ENCODE measurements around the gene GALNT9. TPM values are rescaled to one million over a fixed set of nuclear protein-coding genes. Genes with fewer than 3 reads are reported as not detected.

The GALNT9 gene
- total RNA-seq, 1 experiment from 2014 or later, result 2.6 TPM

- Histone ChIP-seq H4K20me1 (ENCODE audit: insufficient read depth) (no peaks in the 10 kb centered on the region), H3K4me1 (ENCODE audit: control insufficient read depth in 1 of 2, insufficient read depth in 2 of 2, low read length in 2 of 2) (peaks cover 0 to 13% of the 10 kb centered on the region in 2 experiments; a peak in 2 of 4 replicates), H3K9me3 (ENCODE audit: control insufficient read depth in 1 of 2, insufficient read depth in 1 of 2, low read depth in 1 of 2, low read length in 2 of 2) (no peaks in the 10 kb centered on the region), H3K36me3 (ENCODE audit: control insufficient read depth in 1 of 2, insufficient read depth in 2 of 2, low read length in 2 of 2) (no peaks in the 10 kb centered on the region), H3K9ac (ENCODE audit: low read length) (no peak overlapping the region), H2AFZ (ENCODE audit: low read depth, low read length, poor library complexity, severe bottlenecking) (no peak overlapping the region), H3K9me2 (ENCODE audit: insufficient read depth) (no peaks in the 10 kb centered on the region), H3K27me3 (ENCODE audit: insufficient read depth, low read length) (peaks cover 2% of the 10 kb centered on the region; the same call in 1 of the 2 replicates), H3K79me2 (ENCODE audit: insufficient read depth, low read length) (no peaks in the 10 kb centered on the region), H3K27ac (ENCODE audit: low read depth, low read length) (no peak overlapping the region), H3K4me3 (replicated peaks in 1 of 2; ENCODE audit: low read depth in 1 of 2, low read length in 2 of 2) (no peak overlapping the region), H3K4me2 (ENCODE audit: low read length) (no peak overlapping the region)
- ChIA-PET POLR2A (no interaction called here), RAD21 (ENCODE audit: low non-redundant PET in 1 of 2, low total read pairs in 2 of 2, uncharacterized antibody in 2 of 2, unreplicated experiment in 2 of 2) (no interaction called here), CTCF (no interaction called here)
- DNase-seq (ENCODE audit: low read depth, low spot score), result no peak
- no peak for ATAC-seq
- intact Hi-C loops (cut with micrococcal nuclease), result no loop called here
- TF ChIP-seq EZH2phosphoT487 (IDR thresholded peaks at IDR 0.05; ENCODE audit: borderline replicate concordance), result no peak
- no peak for TF ChIP-seq SIN3A (IDR thresholded peaks at IDR 0.05; ENCODE audit: low read depth)
- no peak for TF ChIP-seq SRF (IDR thresholded peaks at IDR 0.05; ENCODE audit: low read depth)
- TF ChIP-seq JUND (IDR thresholded peaks at IDR 0.05), result no peak
- no peak for TF ChIP-seq CTCF (IDR thresholded peaks at IDR 0.05 in 2 of 3, conservative IDR thresholded peaks at IDR 0.05 in 1 of 3; ENCODE audit: borderline replicate concordance in 1 of 3, insufficient read depth in 1 of 3, low read depth in 2 of 3, low read length in 2 of 3)
- no peak for TF ChIP-seq ELF1 (IDR thresholded peaks at IDR 0.05; ENCODE audit: borderline replicate concordance, low read depth)
- no TSS peak for BruUV-seq (replicated peaks)
These were observed 114.5 kb downstream of the GALNT9 start for GRCh38 chr12:132214891-132215290.

GRCh38 chr12:132214161-132214476, 115.3 kb downstream of the GALNT9 start:
- Histone ChIP-seq H3K79me2 (ENCODE audit: insufficient read depth, low read length) (no peaks in the 10 kb centered on the region), H3K9me2 (ENCODE audit: insufficient read depth) (no peaks in the 10 kb centered on the region), H2AFZ (ENCODE audit: low read depth, low read length, poor library complexity, severe bottlenecking) (no peak overlapping the region), H4K20me1 (ENCODE audit: insufficient read depth) (no peaks in the 10 kb centered on the region), H3K27me3 (ENCODE audit: insufficient read depth, low read length) (no peaks in the 10 kb centered on the region; the same call in 1 of the 2 replicates), H3K4me2 (ENCODE audit: low read length) (no peak overlapping the region), H3K9me3 (ENCODE audit: control insufficient read depth in 1 of 2, insufficient read depth in 1 of 2, low read depth in 1 of 2, low read length in 2 of 2) (no peaks in the 10 kb centered on the region), H3K9ac (ENCODE audit: low read length) (no peak overlapping the region), H3K4me1 (ENCODE audit: control insufficient read depth in 1 of 2, insufficient read depth in 2 of 2, low read length in 2 of 2) (peaks cover 0 to 5% of the 10 kb centered on the region in 2 experiments; a peak in 2 of 4 replicates), H3K27ac (ENCODE audit: low read depth, low read length) (no peak overlapping the region), H3K4me3 (replicated peaks in 1 of 2; ENCODE audit: low read depth in 1 of 2, low read length in 2 of 2) (no peak overlapping the region), H3K36me3 (ENCODE audit: control insufficient read depth in 1 of 2, insufficient read depth in 2 of 2, low read length in 2 of 2) (no peaks in the 10 kb centered on the region)
- BruUV-seq (replicated peaks), result no TSS peak
- DNase-seq (ENCODE audit: low read depth, low spot score), result no peak
- ATAC-seq, result no peak
- CTCF ChIA-PET, result no interaction called here
- RAD21 ChIA-PET (ENCODE audit: low non-redundant PET in 1 of 2, low total read pairs in 2 of 2, uncharacterized antibody in 2 of 2, unreplicated experiment in 2 of 2), result no interaction called here
- intact Hi-C loops (cut with micrococcal nuclease), result no loop called here
- POLR2A ChIA-PET, result no interaction called here
- TF ChIP-seq YY1 (IDR thresholded peaks at IDR 0.05; ENCODE audit: extremely low read depth, insufficient replicate concordance, low read depth, low read length) (no peak), POLR2AphosphoS5 (IDR thresholded peaks at IDR 0.05; ENCODE audit: low read depth, low read length) (no peak), CEBPB (IDR thresholded peaks at IDR 0.05; ENCODE audit: low read depth) (no peak), FOSL1 (IDR thresholded peaks at IDR 0.05; ENCODE audit: low read depth) (no peak), RAD21 (IDR thresholded peaks at IDR 0.05; ENCODE audit: low read depth) (no peak), CTCF (IDR thresholded peaks at IDR 0.05 in 2 of 3, conservative IDR thresholded peaks at IDR 0.05 in 1 of 3; ENCODE audit: borderline replicate concordance in 1 of 3, insufficient read depth in 1 of 3, low read depth in 2 of 3, low read length in 2 of 3) (no peak), EZH2 (IDR thresholded peaks at IDR 0.05) (no peak), ZFX (IDR thresholded peaks at IDR 0.05) (no peak), ELF1 (IDR thresholded peaks at IDR 0.05; ENCODE audit: borderline replicate concordance, low read depth) (no peak), ZNF274 (IDR thresholded peaks at IDR 0.05; ENCODE audit: low read depth, low read length) (no peak), POLR2A (IDR thresholded peaks at IDR 0.05; ENCODE audit: borderline replicate concordance, extremely low read depth, insufficient read depth, insufficient read length) (no peak), TCF7L2 (IDR thresholded peaks at IDR 0.05; ENCODE audit: borderline replicate concordance, extremely low read depth, insufficient read depth, insufficient read length) (no peak), SRF (IDR thresholded peaks at IDR 0.05; ENCODE audit: low read depth) (no peak), SP1 (IDR thresholded peaks at IDR 0.05; ENCODE audit: low read depth) (no peak)

Data from HCT116 (cell line).